HEK293 (cell line): ENCODE results near the gene DBF4B.
A peak's percentile ranks its signal among the peaks of the same experiment; 100 is the strongest.

Source experiments
- BCL6B ChIP-seq: fragments of 450-650 bp; formaldehyde crosslinking; IDR thresholded peaks from 2 replicates; pipeline ENCODE4 v1.5.1; 2017; ENCODE audit warnings: missing biosample characterization, missing genetic modification characterization
- CTCF ChIP-seq: fragments of 450-650 bp; formaldehyde crosslinking; IDR thresholded peaks from 2 replicates; pipeline ENCODE4 v1.5.1; 2016; ENCODE audit warnings: missing biosample characterization, missing genetic modification characterization
- REST ChIP-seq: fragments of 450-650 bp; formaldehyde crosslinking; IDR thresholded peaks from 2 replicates; pipeline ENCODE4 v1.5.1; 2016; ENCODE audit warnings: missing biosample characterization, missing genetic modification characterization
- SETDB1 ChIP-seq: IDR thresholded peaks from one replicate; pipeline ENCODE4 v1.6.1; 2017; ENCODE audit warnings: mild to moderate bottlenecking, low read length, moderate library complexity, mixed read lengths; ENCODE audit not compliant: insufficient read length
- YY1 ChIP-seq: fragments of 450-650 bp; formaldehyde crosslinking; IDR thresholded peaks from 2 replicates; pipeline ENCODE4 v1.5.1; 2018; ENCODE audit warnings: missing biosample characterization, missing genetic modification characterization
- ZBTB20 ChIP-seq: fragments of 450-650 bp; formaldehyde crosslinking; IDR thresholded peaks from 2 replicates; pipeline ENCODE4 v1.5.1; 2016; ENCODE audit warnings: missing biosample characterization, missing genetic modification characterization
- ZNF23 ChIP-seq: fragments of 450-650 bp; formaldehyde crosslinking; IDR thresholded peaks from 2 replicates; pipeline ENCODE4 v1.5.1; 2016; ENCODE audit warnings: missing biosample characterization, missing genetic modification characterization, borderline replicate concordance
- ZNF274 ChIP-seq, 2 experiments: fragments of 200-500 bp in 1 of 2; fragments of 450-650 bp in 1 of 2; sonication (Bioruptor generic) in 1 of 2; formaldehyde crosslinking in 1 of 2; IDR thresholded peaks; 2 replicates each; pipeline versions ENCODE4 v1.5.1 to v1.6.1; 2014 to 2016; ENCODE audit warnings: borderline replicate concordance in 1 of 2, inconsistent platforms in 1 of 2, low read length in 1 of 2, missing biosample characterization in 1 of 2, missing genetic modification characterization in 1 of 2
- ZNF513 ChIP-seq: fragments of 450-650 bp; IDR thresholded peaks from 2 replicates; pipeline ENCODE4 v1.5.1; 2018; ENCODE audit warnings: missing biosample characterization, missing genetic modification characterization
- ZNF701 ChIP-seq: fragments of 450-650 bp; formaldehyde crosslinking; IDR thresholded peaks from 2 replicates; pipeline ENCODE4 v1.5.1; 2016; ENCODE audit warnings: missing biosample characterization, missing genetic modification characterization

GRCh38 chr17:44663095-44663494 lies 45.4 kb upstream of the DBF4B start:
- no peak for TF ChIP-seq ZNF274 (IDR thresholded peaks at IDR 0.05; ENCODE audit: low read length)
- TF ChIP-seq ZNF274 (tag by site-specific recombination; IDR thresholded peaks at IDR 0.05; ENCODE audit: borderline replicate concordance) = no peak
- TF ChIP-seq ZNF23 (tag by site-specific recombination) = no peak
- TF ChIP-seq CTCF (tag by site-specific recombination) = no peak
- no peak for TF ChIP-seq ZBTB20 (tag by site-specific recombination)
- TF ChIP-seq BCL6B (tag by site-specific recombination) = no peak
- TF ChIP-seq YY1 (tag by site-specific recombination) = no peak
- TF ChIP-seq SETDB1 = no peak
- TF ChIP-seq ZNF513 (tag by site-specific recombination) = peak; percentile 95
- no peak for TF ChIP-seq REST (tag by site-specific recombination)
- TF ChIP-seq ZNF701 (tag by site-specific recombination) = no peak
